Measurements from ENCODE around the gene TAAR8. TPM values are rescaled to one million over a fixed set of nuclear protein-coding genes. Genes with fewer than 3 reads are reported as not detected.

The TAAR8 gene, protein sequence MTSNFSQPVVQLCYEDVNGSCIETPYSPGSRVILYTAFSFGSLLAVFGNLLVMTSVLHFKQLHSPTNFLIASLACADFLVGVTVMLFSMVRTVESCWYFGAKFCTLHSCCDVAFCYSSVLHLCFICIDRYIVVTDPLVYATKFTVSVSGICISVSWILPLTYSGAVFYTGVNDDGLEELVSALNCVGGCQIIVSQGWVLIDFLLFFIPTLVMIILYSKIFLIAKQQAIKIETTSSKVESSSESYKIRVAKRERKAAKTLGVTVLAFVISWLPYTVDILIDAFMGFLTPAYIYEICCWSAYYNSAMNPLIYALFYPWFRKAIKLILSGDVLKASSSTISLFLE
- total RNA-seq: not detected in 2 replicates

DNA sequence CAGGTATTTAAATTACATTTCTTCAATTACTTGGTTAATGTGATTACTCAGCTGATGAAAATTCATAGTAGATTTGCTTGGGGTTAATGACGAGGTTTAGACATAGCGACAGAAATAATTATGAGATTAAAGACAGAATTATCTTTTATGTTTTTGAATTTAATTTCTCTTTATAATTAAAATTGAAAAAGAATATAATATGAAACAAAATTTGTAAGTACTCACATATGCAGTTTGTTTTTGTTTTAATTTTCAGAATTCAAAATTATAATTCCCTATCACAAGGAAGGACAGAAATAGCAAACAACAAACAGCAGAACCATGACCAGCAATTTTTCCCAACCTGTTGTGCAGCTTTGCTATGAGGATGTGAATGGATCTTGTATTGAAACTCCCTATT lies at the start of gene TAAR8:
TAAR8 (plus strand) TSS at position 301 of the 400 bp plus-strand sequence; CDS start at position 322, 21 bp downstream.
- DNase-seq (ENCODE audit: low read depth): no peak
- no peak within 1 kb of the TSS for H3K4me3 ChIP-seq (ENCODE audit: low read depth, low read length)
- TF ChIP-seq, protein P1, sequence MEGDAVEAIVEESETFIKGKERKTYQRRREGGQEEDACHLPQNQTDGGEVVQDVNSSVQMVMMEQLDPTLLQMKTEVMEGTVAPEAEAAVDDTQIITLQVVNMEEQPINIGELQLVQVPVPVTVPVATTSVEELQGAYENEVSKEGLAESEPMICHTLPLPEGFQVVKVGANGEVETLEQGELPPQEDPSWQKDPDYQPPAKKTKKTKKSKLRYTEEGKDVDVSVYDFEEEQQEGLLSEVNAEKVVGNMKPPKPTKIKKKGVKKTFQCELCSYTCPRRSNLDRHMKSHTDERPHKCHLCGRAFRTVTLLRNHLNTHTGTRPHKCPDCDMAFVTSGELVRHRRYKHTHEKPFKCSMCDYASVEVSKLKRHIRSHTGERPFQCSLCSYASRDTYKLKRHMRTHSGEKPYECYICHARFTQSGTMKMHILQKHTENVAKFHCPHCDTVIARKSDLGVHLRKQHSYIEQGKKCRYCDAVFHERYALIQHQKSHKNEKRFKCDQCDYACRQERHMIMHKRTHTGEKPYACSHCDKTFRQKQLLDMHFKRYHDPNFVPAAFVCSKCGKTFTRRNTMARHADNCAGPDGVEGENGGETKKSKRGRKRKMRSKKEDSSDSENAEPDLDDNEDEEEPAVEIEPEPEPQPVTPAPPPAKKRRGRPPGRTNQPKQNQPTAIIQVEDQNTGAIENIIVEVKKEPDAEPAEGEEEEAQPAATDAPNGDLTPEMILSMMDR (IDR thresholded peaks at IDR 0.05; ENCODE audit: insufficient read depth, low read length, poor library complexity, severe bottlenecking): no peak
- no peaks in the 10 kb centered on the region for H3K27me3 ChIP-seq (ENCODE audit: control insufficient read depth, insufficient read depth, low read length)
- no peaks in the 10 kb centered on the region for H3K36me3 ChIP-seq (ENCODE audit: control insufficient read depth, insufficient read depth, low read length)

DNA sequence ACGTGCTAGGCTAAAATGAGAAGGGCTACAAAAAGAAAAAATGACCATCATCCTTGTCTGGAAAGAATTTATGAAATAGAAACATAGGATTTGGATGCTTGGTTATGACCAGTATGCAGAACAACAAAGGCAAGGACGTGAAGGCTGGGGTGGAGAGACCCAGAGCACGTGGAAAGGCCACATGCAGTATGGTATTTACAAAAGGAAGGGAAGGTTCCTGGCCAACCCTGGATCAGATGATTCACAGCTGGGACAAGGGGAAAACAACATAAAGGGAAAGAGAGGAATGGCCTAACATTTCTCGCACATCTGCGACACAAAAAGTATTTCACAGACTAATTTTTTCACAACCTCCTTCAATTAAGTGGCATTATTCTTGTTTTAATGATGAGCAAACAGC lies 47.7 kb upstream of the TAAR8 start:
- no peak for DNase-seq (ENCODE audit: low read depth)
- TF ChIP-seq, protein P1 (IDR thresholded peaks at IDR 0.05; ENCODE audit: insufficient read depth, low read length, poor library complexity, severe bottlenecking): no peak
- no peaks in the 10 kb centered on the region for H3K27me3 ChIP-seq (ENCODE audit: control insufficient read depth, insufficient read depth, low read length)
- no peaks in the 10 kb centered on the region for H3K36me3 ChIP-seq (ENCODE audit: control insufficient read depth, insufficient read depth, low read length)
- H3K4me3 ChIP-seq (ENCODE audit: low read depth, low read length): no peak overlapping the region

DNA sequence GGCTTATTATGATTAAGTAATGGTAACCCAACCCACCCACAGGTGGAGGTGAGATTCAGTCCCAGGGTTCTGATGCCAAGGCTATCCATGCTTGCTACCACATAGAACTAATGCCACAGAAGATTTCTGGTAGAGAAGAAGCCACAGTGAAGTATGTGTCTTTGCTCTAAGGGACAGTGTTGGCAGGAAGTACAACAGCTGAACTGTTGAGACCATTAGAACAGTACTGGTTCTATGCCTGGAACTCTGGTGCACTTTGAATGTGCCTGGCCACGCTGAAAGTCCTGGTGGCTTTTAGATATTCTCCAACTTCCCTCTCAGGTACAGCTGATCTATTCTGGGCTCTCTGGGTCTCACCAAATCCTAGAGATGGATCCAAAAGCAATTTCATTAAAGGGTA lies 47.3 kb upstream of the TAAR8 start:
- H3K4me3 ChIP-seq (ENCODE audit: low read depth, low read length): no peak overlapping the region
- no peak for DNase-seq (ENCODE audit: low read depth)
- TF ChIP-seq, protein P1 (IDR thresholded peaks at IDR 0.05; ENCODE audit: insufficient read depth, low read length, poor library complexity, severe bottlenecking): no peak
- H3K36me3 ChIP-seq (ENCODE audit: control insufficient read depth, insufficient read depth, low read length): no peaks in the 10 kb centered on the region
- no peaks in the 10 kb centered on the region for H3K27me3 ChIP-seq (ENCODE audit: control insufficient read depth, insufficient read depth, low read length)

DNA sequence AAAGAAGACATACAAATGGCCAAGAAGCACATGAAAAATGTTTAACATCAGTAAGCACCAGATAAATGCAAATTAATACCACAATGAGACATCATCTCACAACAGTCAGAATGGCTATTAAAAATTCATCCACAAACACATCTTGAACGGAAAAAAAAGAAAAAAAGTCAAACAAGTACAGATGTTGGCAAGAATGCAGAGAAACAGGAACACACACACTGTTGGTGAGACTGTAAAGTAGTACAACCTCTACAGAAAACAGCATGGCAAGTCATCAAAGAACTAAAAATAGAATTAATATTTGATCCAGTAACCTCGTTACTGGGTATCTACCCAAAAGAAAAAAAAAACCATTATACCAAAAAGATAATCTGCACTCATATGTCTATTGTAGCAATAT lies 46.0 kb upstream of the TAAR8 start:
- Histone ChIP-seq H3K36me3 (ENCODE audit: control insufficient read depth, insufficient read depth, low read length) (no peaks in the 10 kb centered on the region), H3K4me3 (ENCODE audit: low read depth, low read length) (no peak overlapping the region), H3K27me3 (ENCODE audit: control insufficient read depth, insufficient read depth, low read length) (no peaks in the 10 kb centered on the region)
- DNase-seq (ENCODE audit: low read depth): no peak
- TF ChIP-seq, protein P1 (IDR thresholded peaks at IDR 0.05; ENCODE audit: insufficient read depth, low read length, poor library complexity, severe bottlenecking): no peak

DNA sequence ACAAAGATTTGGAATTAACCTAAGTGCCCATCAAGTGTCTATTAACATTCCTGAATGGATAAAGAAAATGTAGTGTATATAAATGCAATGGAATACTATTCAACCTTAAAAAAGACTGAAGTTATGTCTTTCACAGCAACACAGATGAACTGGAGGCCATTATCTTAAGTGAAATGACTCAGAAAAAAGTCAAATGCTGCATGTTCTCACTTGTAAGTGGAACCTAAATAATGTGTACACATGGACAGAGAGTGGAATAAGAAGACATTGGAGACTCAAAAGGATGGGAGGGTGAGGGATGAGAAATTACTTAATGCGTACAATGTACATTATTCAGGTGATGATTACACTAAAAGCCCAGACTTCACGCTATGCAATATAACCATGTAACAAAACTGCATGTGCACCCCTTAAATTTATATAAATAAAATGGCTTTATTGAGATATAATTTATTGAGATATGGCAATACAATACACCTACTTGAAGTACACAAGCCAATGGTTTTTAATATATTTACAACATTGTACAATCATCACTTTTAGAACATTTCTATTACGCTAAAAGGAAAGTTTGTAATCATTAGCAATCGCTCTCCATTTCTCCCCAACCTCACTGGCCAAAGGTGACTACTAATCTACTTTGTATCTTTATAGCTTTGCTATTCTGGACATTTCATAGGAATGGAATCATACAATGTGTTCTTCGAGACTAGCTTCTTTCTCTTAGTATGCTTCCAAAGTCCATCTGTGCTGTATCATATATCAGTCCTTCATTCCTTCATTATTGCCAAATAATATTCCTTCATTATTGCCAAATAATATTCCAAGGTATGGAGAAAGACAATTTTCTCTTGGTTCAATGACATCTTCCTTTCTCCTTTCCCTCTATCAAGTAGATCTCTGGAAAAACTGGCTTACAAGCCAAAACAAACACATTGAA lies 45.3 kb upstream of the TAAR8 start:
- H3K4me3 ChIP-seq (ENCODE audit: low read depth, low read length): no peak overlapping the region
- no peak for DNase-seq (ENCODE audit: low read depth)
- TF ChIP-seq, protein P1 (IDR thresholded peaks at IDR 0.05; ENCODE audit: insufficient read depth, low read length, poor library complexity, severe bottlenecking): no peak
- no peaks in the 10 kb centered on the region for H3K27me3 ChIP-seq (ENCODE audit: control insufficient read depth, insufficient read depth, low read length)
- no peaks in the 10 kb centered on the region for H3K36me3 ChIP-seq (ENCODE audit: control insufficient read depth, insufficient read depth, low read length)
